DND-41 (cell line): ENCODE data around the gene SCAF1.

Experiments
- EZH2 ChIP-seq: IDR thresholded peaks from 3 replicates; pipeline ENCODE4 v1.6.1; 2012; ENCODE audit warnings: borderline replicate concordance, low read depth, mild to moderate bottlenecking, moderate library complexity, low read length, inconsistent platforms; ENCODE audit not compliant: severe bottlenecking
- TF ChIP-seq, protein P1 (sequence below): IDR thresholded peaks from 2 replicates; pipeline ENCODE4 v1.5.1; 2012; ENCODE audit warnings: borderline replicate concordance, low read length, moderate library complexity, mild to moderate bottlenecking; ENCODE audit not compliant: poor library complexity, severe bottlenecking; ENCODE audit errors: extremely low read depth

DNA sequence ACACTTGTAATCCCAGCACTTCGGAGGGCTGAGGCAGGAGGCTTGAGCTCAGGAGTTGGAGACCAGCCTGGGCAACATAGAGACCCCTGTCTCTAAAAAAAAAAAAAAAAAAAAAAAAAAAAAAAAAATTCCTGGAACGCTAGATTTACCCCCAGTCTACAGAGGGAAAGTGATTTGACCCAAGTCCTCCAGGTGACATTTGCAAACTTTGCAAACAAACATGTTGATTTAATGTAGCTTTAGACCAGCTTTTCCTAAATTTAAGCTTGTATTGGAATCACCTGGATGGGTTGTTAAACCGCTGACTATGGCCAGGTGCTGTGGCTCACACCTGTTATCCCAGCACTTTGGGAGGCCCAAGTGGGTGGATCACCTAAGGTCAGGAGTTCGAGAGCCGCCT, 57.4 kb downstream of the SCAF1 start:
- TF ChIP-seq, protein P1, sequence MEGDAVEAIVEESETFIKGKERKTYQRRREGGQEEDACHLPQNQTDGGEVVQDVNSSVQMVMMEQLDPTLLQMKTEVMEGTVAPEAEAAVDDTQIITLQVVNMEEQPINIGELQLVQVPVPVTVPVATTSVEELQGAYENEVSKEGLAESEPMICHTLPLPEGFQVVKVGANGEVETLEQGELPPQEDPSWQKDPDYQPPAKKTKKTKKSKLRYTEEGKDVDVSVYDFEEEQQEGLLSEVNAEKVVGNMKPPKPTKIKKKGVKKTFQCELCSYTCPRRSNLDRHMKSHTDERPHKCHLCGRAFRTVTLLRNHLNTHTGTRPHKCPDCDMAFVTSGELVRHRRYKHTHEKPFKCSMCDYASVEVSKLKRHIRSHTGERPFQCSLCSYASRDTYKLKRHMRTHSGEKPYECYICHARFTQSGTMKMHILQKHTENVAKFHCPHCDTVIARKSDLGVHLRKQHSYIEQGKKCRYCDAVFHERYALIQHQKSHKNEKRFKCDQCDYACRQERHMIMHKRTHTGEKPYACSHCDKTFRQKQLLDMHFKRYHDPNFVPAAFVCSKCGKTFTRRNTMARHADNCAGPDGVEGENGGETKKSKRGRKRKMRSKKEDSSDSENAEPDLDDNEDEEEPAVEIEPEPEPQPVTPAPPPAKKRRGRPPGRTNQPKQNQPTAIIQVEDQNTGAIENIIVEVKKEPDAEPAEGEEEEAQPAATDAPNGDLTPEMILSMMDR = no peak
- TF ChIP-seq EZH2 = no peak
